Brain microvascular endothelial cell (primary cell): ENCODE measurements around the gene PPP2R3A.

Source experiments
- DNase-seq: peaks from one replicate; pipeline ENCODE4 v3.0.0-alpha.2; 2020
- H3K27ac ChIP-seq: fragments of 250-450 bp; sonication (Bioruptor Pico); 2 replicates; pipeline ENCODE4 v1.5.1; 2020; ENCODE audit warnings: mild to moderate bottlenecking, moderate library complexity
- H3K27me3 ChIP-seq: fragments of 250-450 bp; sonication (Bioruptor Pico); replicated peaks from 2 replicates; pipeline ENCODE4 v1.5.1; 2020; ENCODE audit warnings: mild to moderate bottlenecking
- H3K36me3 ChIP-seq: fragments of 250-450 bp; sonication (Bioruptor Pico); replicated peaks from 2 replicates; pipeline ENCODE4 v1.5.1; 2020; ENCODE audit warnings: mild to moderate bottlenecking
- H3K4me3 ChIP-seq: 2 replicates; pipeline ENCODE4 v1.5.1; 2011; ENCODE audit warnings: low read depth, mild to moderate bottlenecking, control low read depth, low read length, moderate library complexity
- in situ Hi-C: cut with HindIII; loops from 2 replicates; pipeline ENCODE4 v1.10.0; 2017; ENCODE audit warnings: low sequenced_read_pairs, low pct_ligation_motif_present
- TF ChIP-seq, protein P1 (sequence below): IDR thresholded peaks from 2 replicates; pipeline ENCODE4 v1.5.1; 2011; ENCODE audit warnings: low read depth, mild to moderate bottlenecking, moderate library complexity, low read length, control low read depth, inconsistent platforms; ENCODE audit errors: missing control alignments

Gene PPP2R3A

GRCh38 chr3:135994708-135995337 lies 29.3 kb downstream of the PPP2R3A start:
- TF ChIP-seq, protein P1, sequence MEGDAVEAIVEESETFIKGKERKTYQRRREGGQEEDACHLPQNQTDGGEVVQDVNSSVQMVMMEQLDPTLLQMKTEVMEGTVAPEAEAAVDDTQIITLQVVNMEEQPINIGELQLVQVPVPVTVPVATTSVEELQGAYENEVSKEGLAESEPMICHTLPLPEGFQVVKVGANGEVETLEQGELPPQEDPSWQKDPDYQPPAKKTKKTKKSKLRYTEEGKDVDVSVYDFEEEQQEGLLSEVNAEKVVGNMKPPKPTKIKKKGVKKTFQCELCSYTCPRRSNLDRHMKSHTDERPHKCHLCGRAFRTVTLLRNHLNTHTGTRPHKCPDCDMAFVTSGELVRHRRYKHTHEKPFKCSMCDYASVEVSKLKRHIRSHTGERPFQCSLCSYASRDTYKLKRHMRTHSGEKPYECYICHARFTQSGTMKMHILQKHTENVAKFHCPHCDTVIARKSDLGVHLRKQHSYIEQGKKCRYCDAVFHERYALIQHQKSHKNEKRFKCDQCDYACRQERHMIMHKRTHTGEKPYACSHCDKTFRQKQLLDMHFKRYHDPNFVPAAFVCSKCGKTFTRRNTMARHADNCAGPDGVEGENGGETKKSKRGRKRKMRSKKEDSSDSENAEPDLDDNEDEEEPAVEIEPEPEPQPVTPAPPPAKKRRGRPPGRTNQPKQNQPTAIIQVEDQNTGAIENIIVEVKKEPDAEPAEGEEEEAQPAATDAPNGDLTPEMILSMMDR = no peak
- Histone ChIP-seq H3K27me3 (no peaks in the 10 kb centered on the region), H3K36me3 (no peaks in the 10 kb centered on the region), H3K4me3 (no peak overlapping the region), H3K27ac (no peak overlapping the region)
- no peak for DNase-seq
- in situ Hi-C loops = no loop called here

DNA sequence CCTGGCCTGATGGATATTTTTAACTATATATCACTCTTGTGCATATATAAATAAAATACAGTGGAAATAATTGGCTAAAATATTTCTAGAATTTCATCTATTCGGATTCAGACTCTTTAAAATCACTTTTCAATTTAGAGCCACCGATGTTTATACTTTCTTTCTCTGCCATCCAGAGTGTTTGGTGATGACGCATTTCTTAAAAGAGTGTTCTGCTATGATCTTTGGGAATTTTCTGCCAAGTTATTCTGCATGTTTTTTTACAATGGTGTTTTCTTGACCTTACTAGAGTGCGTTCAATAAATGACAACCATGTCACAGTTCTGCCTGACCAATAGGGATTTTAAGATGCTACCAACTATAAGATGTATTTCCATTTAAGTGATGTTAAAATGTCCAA lies 30.2 kb downstream of the PPP2R3A start:
- Histone ChIP-seq H3K27me3 (no peaks in the 10 kb centered on the region), H3K27ac (no peak overlapping the region), H3K4me3 (no peak overlapping the region), H3K36me3 (no peaks in the 10 kb centered on the region)
- in situ Hi-C loops = no loop called here
- DNase-seq = no peak
- TF ChIP-seq, protein P1 = no peak

- Histone ChIP-seq H3K36me3 (no peaks in the 10 kb centered on the region), H3K4me3 (no peak overlapping the region), H3K27me3 (no peaks in the 10 kb centered on the region), H3K27ac (no peak overlapping the region)
- TF ChIP-seq, protein P1 = no peak
- no peak for DNase-seq
- in situ Hi-C loops = no loop called here
Measured at GRCh38 chr3:135997554-135998320, 32.2 kb downstream of the PPP2R3A start.

GRCh38 chr3:136008221-136008620 lies 42.7 kb downstream of the PPP2R3A start:
- no peak for DNase-seq
- TF ChIP-seq, protein P1 = no peak
- in situ Hi-C loops = no loop called here
- Histone ChIP-seq H3K4me3 (no peak overlapping the region), H3K27ac (no peak overlapping the region), H3K36me3 (no peaks in the 10 kb centered on the region), H3K27me3 (no peaks in the 10 kb centered on the region)

- Histone ChIP-seq H3K27me3 (no peaks in the 10 kb centered on the region), H3K27ac (no peak overlapping the region), H3K4me3 (no peak overlapping the region), H3K36me3 (no peaks in the 10 kb centered on the region)
- in situ Hi-C loops = no loop called here
- DNase-seq = no peak
- TF ChIP-seq, protein P1 = no peak
Measured at GRCh38 chr3:136008732-136009470, 43.4 kb downstream of the PPP2R3A start.
